A673 (cell line): ENCODE results near the gene HOXA5. TPM values are rescaled to one million over a fixed set of nuclear protein-coding genes. Genes with fewer than 3 reads are reported as not detected.

Source experiments
- BruUV-seq: library from RNA; stranded (reverse); fragments of 400-500 nt; replicated peaks from 2 replicates; lab custom pipeline; 2021; lab: Mats Ljungman, UMichigan
- CTCF ChIA-PET: fragments of 300-600 bp; sonication (Branson Sonifier 250); formaldehyde crosslinking; loops from one replicate; lab custom pipeline; 2022; ENCODE audit warnings: antibody characterized with exemption; lab: Charles Lee
- POLR2A ChIA-PET: fragments of 300-600 bp; sonication (Branson Sonifier 250); formaldehyde crosslinking; loops from one replicate; lab custom pipeline; 2022; ENCODE audit warnings: antibody characterized with exemption; ENCODE audit not compliant: low non-redundant PET; lab: Charles Lee
- DNase-seq: peaks from one replicate; pipeline ENCODE4 v3.0.0-alpha.2; 2015; ENCODE audit warnings: low spot score
- H3K27ac ChIP-seq: fragments of 200-600 bp; sonication (generic); 2 replicates; pipeline ENCODE4 v1.5.1; 2016; ENCODE audit warnings: mixed run types, low read depth, mild to moderate bottlenecking, mixed read lengths, antibody characterized with exemption, low read length; ENCODE audit not compliant: poor library complexity, severe bottlenecking
- H3K27me3 ChIP-seq: fragments of 200-600 bp; sonication (generic); replicated peaks from 2 replicates; pipeline ENCODE4 v1.6.1; 2017; ENCODE audit warnings: mixed run types, low read depth, mild to moderate bottlenecking, mixed read lengths, antibody characterized with exemption, low read length; ENCODE audit not compliant: insufficient read depth, poor library complexity
- H3K36me3 ChIP-seq: fragments of 200-600 bp; sonication (generic); 2 replicates; pipeline ENCODE4 v1.6.1; 2016; ENCODE audit warnings: mixed run types, mild to moderate bottlenecking, mixed read lengths, antibody characterized with exemption, low read length; ENCODE audit not compliant: insufficient read depth, poor library complexity, severe bottlenecking
- H3K4me1 ChIP-seq: fragments of 200-600 bp; sonication (generic); 2 replicates; pipeline ENCODE4 v1.6.1; 2017; ENCODE audit warnings: mixed run types, mild to moderate bottlenecking, mixed read lengths, antibody characterized with exemption, low read length; ENCODE audit not compliant: insufficient read depth, poor library complexity, severe bottlenecking
- H3K4me3 ChIP-seq: fragments of 200-600 bp; sonication (generic); 2 replicates; pipeline ENCODE4 v1.5.1; 2016; ENCODE audit warnings: low read depth, mixed run types, mild to moderate bottlenecking, mixed read lengths, low read length; ENCODE audit not compliant: poor library complexity, severe bottlenecking
- H3K9me3 ChIP-seq: fragments of 200-600 bp; sonication (generic); 2 replicates; pipeline ENCODE4 v1.6.1; 2016; ENCODE audit warnings: mixed run types, low read depth, mild to moderate bottlenecking, mixed read lengths, antibody characterized with exemption, low read length; ENCODE audit not compliant: poor library complexity, severe bottlenecking
- EZH2 ChIP-seq: fragments of 200-600 bp; sonication (generic); IDR thresholded peaks from 2 replicates; pipeline ENCODE4 v1.6.1; 2017; ENCODE audit warnings: borderline replicate concordance, low read depth, mild to moderate bottlenecking, mixed read lengths, antibody characterized with exemption, low read length; ENCODE audit not compliant: poor library complexity, severe bottlenecking
- intact Hi-C: fragments of 100-400 bp; cut with micrococcal nuclease; formaldehyde crosslinking; loops from one replicate; pipeline ENCODE4 v1.10.0; 2022; ENCODE audit not compliant: unreplicated experiment
- total RNA-seq: library from RNA; stranded (reverse); gene quantifications from 2 replicates; pipeline ENCODE4 v1.2.3, GENCODE V29; 2021
- TF ChIP-seq, protein P1 (sequence below): fragments of 300-800, 200-600 bp; sonication (generic); conservative IDR thresholded peaks from 2 replicates; pipeline ENCODE4 v1.5.1; 2017; ENCODE audit warnings: low read depth, mild to moderate bottlenecking, antibody characterized with exemption, low read length, moderate library complexity, mixed read lengths

The HOXA5 gene
- total RNA-seq, 1 experiment from 2014 or later = not detected

DNA sequence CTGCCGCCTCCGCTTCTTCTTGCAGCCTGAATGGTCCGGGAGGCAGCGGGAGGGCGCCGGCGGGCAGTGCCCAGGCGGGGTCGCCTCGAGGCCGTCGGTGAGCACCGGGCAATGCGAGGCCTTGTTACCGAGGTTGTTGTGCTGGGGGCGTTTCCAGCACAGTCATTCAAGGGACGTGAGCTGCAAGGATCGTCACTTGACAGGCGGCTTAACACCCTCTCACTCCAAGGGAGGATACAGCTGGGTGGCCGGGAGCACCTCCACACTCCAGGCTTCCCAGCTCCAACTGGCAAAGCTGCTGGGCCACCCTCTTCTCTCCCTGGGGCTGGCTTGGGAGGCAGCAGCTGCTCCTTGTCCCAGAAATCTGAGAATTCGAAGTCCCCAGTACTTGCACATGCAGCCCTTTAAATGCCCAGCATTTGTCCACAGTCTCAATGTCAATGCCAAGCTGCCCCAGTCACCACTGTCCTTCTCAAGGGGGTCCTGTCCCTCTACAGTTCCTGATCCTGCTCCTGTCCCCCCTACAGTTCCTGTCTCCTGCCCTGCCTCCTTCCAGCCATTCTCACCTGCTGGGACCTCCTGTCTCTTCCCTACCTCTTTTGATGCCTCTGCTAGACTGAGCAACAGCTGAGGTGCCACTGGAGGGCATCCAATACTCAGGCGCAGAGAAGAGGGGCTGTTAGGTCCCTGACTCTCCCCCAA lies 46.0 kb upstream of the HOXA5 start:
- Histone ChIP-seq H3K4me1 (no peaks in the 10 kb centered on the region), H3K27me3 (peaks cover 100% of the 10 kb centered on the region), H3K36me3 (no peaks in the 10 kb centered on the region), H3K4me3 (no peak overlapping the region), H3K9me3 (no peaks in the 10 kb centered on the region), H3K27ac (no peak overlapping the region)
- TF ChIP-seq, protein P1, sequence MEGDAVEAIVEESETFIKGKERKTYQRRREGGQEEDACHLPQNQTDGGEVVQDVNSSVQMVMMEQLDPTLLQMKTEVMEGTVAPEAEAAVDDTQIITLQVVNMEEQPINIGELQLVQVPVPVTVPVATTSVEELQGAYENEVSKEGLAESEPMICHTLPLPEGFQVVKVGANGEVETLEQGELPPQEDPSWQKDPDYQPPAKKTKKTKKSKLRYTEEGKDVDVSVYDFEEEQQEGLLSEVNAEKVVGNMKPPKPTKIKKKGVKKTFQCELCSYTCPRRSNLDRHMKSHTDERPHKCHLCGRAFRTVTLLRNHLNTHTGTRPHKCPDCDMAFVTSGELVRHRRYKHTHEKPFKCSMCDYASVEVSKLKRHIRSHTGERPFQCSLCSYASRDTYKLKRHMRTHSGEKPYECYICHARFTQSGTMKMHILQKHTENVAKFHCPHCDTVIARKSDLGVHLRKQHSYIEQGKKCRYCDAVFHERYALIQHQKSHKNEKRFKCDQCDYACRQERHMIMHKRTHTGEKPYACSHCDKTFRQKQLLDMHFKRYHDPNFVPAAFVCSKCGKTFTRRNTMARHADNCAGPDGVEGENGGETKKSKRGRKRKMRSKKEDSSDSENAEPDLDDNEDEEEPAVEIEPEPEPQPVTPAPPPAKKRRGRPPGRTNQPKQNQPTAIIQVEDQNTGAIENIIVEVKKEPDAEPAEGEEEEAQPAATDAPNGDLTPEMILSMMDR = no peak
- TF ChIP-seq EZH2 = no peak
- POLR2A ChIA-PET = no interaction called here
- CTCF ChIA-PET = no interaction called here
- no peak for DNase-seq
- intact Hi-C loops = no loop called here
- BruUV-seq = no TSS peak

DNA sequence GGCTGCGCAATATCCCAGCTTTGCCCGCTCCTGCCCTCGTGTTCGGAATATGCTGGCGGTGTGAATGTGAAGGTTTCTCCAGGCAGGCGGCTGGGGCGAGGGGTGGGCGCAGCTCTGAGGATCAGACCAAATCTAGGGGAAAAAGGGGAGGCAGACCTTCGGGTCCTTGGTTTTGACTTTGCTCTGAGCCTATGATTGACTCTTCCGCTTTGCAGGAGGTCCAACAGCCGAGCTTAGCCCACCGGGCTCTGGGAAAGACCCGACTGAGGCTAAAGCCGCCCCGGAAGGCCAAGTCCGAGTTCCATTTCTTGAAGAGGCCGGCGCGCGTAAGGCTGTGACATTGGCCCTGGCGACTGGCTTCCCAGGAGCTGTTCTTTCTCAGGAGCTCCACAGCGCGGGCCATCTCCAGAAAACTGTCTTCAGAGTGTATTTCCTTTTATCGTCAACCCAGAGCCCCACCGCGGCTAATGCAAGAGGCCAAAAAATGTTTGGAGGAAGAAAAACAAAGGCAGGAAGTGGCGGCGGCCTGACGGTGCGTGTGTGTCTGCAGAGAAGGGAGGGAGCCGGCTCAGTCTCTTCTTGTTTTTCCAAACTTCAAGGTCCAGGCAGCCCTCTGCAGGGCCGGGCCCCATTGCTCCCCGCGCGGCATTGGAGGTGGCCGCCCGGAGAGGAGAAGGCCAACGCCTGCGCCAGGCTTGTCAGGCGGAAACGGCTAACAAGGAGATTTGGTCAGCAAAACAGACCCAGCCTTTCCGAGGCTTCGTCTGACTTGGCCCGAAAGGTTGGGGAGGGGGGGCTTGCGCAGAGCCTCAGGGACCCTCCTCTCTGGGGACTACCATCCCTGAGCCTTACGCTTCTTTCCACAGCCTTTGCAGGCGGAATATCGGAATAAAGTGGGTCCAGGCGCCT lies 45.2 kb upstream of the HOXA5 start:
- no peak for DNase-seq
- no TSS peak for BruUV-seq
- Histone ChIP-seq H3K27ac (no peak overlapping the region), H3K27me3 (peaks cover 100% of the 10 kb centered on the region), H3K4me3 (no peak overlapping the region), H3K9me3 (no peaks in the 10 kb centered on the region), H3K4me1 (no peaks in the 10 kb centered on the region), H3K36me3 (no peaks in the 10 kb centered on the region)
- peak; percentile 86 for TF ChIP-seq EZH2
- TF ChIP-seq, protein P1 = no peak
- ChIA-PET POLR2A (no interaction called here), CTCF (no interaction called here)
- intact Hi-C loops = no loop called here

DNA sequence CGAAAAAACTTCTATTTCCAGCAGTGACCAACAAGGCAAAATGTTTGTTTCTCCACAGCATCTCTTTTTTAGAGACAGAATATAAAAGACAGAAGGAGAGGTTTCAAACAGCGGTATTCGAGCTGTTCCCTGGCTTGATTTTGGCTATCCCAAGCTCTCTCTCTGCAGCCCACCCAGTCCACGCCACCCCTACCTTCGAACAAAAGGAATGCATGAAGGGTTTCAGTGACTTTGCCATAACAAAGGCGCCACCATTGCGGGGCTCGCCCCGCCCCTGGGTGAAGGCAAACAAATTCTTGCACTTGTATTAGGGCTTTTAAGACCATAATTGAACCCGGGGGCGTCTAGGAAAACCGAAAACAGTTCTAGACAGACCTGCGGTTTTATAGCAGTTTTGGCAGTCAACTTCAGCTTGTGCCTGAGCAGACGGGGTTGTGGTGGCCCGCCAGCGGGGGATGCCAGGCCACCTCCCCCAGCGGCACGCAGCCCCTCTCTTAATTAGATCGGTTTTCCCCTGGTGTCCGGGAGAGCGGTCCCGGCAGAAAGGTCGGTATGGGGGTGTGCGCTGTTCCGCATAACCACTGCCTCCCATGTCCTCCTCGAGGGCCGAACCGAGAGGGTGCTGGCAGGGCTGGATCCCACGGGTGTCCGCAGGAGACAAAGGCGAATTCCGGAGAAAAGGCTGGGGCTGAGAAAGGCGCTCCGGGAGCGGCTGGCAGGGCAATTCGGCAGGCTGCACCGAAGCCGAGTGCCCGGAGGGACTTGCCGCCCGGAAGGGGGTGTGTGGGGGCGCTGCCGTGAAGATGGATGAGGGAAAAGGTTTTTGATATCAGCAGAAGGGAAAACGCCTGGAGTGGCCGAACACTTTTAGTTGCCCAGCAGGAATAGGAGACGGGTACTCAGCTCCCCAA lies 44.2 kb upstream of the HOXA5 start:
- Histone ChIP-seq H3K27ac (no peak overlapping the region), H3K4me3 (no peak overlapping the region), H3K4me1 (no peaks in the 10 kb centered on the region), H3K27me3 (peaks cover 100% of the 10 kb centered on the region), H3K36me3 (no peaks in the 10 kb centered on the region), H3K9me3 (no peaks in the 10 kb centered on the region)
- peak; percentile 83 for TF ChIP-seq EZH2
- TF ChIP-seq, protein P1 = no peak
- ChIA-PET CTCF (interaction anchor here (0.7 to 1.8 kb wide), 2 partner anchors 8 to 12 kb away, joined by 3 to 6 read pairs; no protein-coding TSS in a partner anchor), POLR2A (no interaction called here)
- no TSS peak for BruUV-seq
- no peak for DNase-seq
- intact Hi-C loops = no loop called here
